Endothelial cell of umbilical vein (primary cell): ENCODE data around the gene SCNM1. TPM values are rescaled to one million over a fixed set of nuclear protein-coding genes. Genes with fewer than 3 reads are reported as not detected.

Experiments used
- BruUV-seq: library from RNA; stranded (reverse); fragments of 400-500 nt; replicated peaks from 2 replicates; lab custom pipeline; 2021; lab: Mats Ljungman, UMichigan
- CTCF ChIA-PET: fragments of 300-600, 350-600 bp; sonication (Branson Sonifier 250); formaldehyde crosslinking; loops from one replicate; lab custom pipeline; 2021; ENCODE audit warnings: antibody characterized with exemption, inconsistent platforms; lab: Charles Lee
- POLR2A ChIA-PET: fragments of 300-600, 350-600 bp; sonication (Branson Sonifier 250); formaldehyde crosslinking; loops from one replicate; lab custom pipeline; 2021; ENCODE audit warnings: antibody characterized with exemption, inconsistent platforms; lab: Charles Lee
- DNase-seq: peaks from one replicate; pipeline ENCODE4 v3.0.0-alpha.2; 2011; ENCODE audit warnings: low read depth, low spot score
- FAIRE-seq: peaks from 2 replicates; lab custom pipeline; 2011; peaks lifted over from hg19 to GRCh38; lab: Jason Lieb, UNC
- H2AFZ ChIP-seq: 2 replicates; pipeline ENCODE4 v1.6.0; 2012; ENCODE audit warnings: low read depth, low read length, control low read depth, inconsistent platforms
- H3K27ac ChIP-seq: 2 replicates; pipeline ENCODE4 v1.5.1; 2011; ENCODE audit warnings: low read depth, mild to moderate bottlenecking, control low read depth, low read length, moderate library complexity; ENCODE audit not compliant: insufficient read depth
- H3K27me3 ChIP-seq, 2 experiments: 2 replicates each; pipeline versions ENCODE4 v1.6.0 to v1.6.1; 2011; ENCODE audit warnings: low read length in 2 of 2, mixed read lengths in 1 of 2; ENCODE audit not compliant: control insufficient read depth in 2 of 2, insufficient read depth in 2 of 2
- H3K36me3 ChIP-seq, 2 experiments: 2 replicates in 1 of 2; 3 replicates in 1 of 2; pipeline ENCODE4 v1.5.1; 2011; ENCODE audit warnings: low read length in 2 of 2, mild to moderate bottlenecking in 1 of 2, moderate library complexity in 1 of 2; ENCODE audit not compliant: control insufficient read depth in 2 of 2, insufficient read depth in 2 of 2; ENCODE audit errors: extremely low read depth in 1 of 2
- H3K4me1 ChIP-seq: 3 replicates; pipeline ENCODE4 v1.5.1; 2011; ENCODE audit warnings: mild to moderate bottlenecking, low read length; ENCODE audit not compliant: control insufficient read depth, insufficient read depth; ENCODE audit errors: extremely low read depth
- H3K4me2 ChIP-seq: 2 replicates; pipeline ENCODE4 v1.6.1; 2011; ENCODE audit warnings: low read length, control low read depth, mixed read lengths; ENCODE audit not compliant: insufficient read depth
- H3K4me3 ChIP-seq, 3 experiments: fragments of 200-600 bp in 1 of 3; sonication (generic), shearing (Covaris generic) in 1 of 3; replicated peaks in 1 of 3; 2 replicates each; pipeline ENCODE4 v1.5.1; 2011 to 2016; ENCODE audit warnings: control low read depth in 3 of 3, low read length in 3 of 3, mild to moderate bottlenecking in 2 of 3, inconsistent platforms in 1 of 3, low read depth in 1 of 3, moderate library complexity in 1 of 3; ENCODE audit not compliant: insufficient read depth in 1 of 3
- H3K79me2 ChIP-seq: 2 replicates; pipeline ENCODE4 v1.6.0; 2012; ENCODE audit warnings: low read length, inconsistent platforms; ENCODE audit not compliant: control insufficient read depth, insufficient read depth
- H3K9ac ChIP-seq: replicated peaks from 2 replicates; pipeline ENCODE3; 2011; ENCODE audit warnings: low read length, control low read depth; ENCODE audit not compliant: insufficient read depth; ENCODE audit errors: extremely low read depth
- H3K9me1 ChIP-seq: replicated peaks from 3 replicates; pipeline ENCODE4 v1.6.0; 2011; ENCODE audit warnings: mild to moderate bottlenecking, low read length; ENCODE audit not compliant: control insufficient read depth, insufficient read depth; ENCODE audit errors: extremely low read depth
- H3K9me3 ChIP-seq: replicated peaks from 2 replicates; pipeline ENCODE4 v1.5.1; 2012; ENCODE audit warnings: low read length, inconsistent platforms; ENCODE audit not compliant: control insufficient read depth, insufficient read depth
- H4K20me1 ChIP-seq: replicated peaks from 2 replicates; pipeline ENCODE3; 2011; ENCODE audit warnings: mild to moderate bottlenecking, low read length; ENCODE audit not compliant: control insufficient read depth, insufficient read depth; ENCODE audit errors: extremely low read depth
- CTCF ChIP-seq, 2 donors: IDR thresholded peaks; 1 replicate in 1 of 2; 2 replicates in 1 of 2; pipeline ENCODE4 v1.5.1; 2011; ENCODE audit warnings: low read length in 2 of 2, mild to moderate bottlenecking in 2 of 2, moderate library complexity in 2 of 2, control low read depth in 1 of 2, inconsistent platforms in 1 of 2, low read depth in 1 of 2; ENCODE audit not compliant: insufficient read depth in 1 of 2; ENCODE audit errors: extremely low read depth in 1 of 2
- EZH2 ChIP-seq: IDR thresholded peaks from 2 replicates; pipeline ENCODE4 v1.6.1; 2012; ENCODE audit warnings: borderline replicate concordance, low read depth, mild to moderate bottlenecking, moderate library complexity, low read length, inconsistent platforms; ENCODE audit not compliant: severe bottlenecking
- FOS ChIP-seq: IDR thresholded peaks from 2 replicates; pipeline ENCODE4 v1.6.1; 2011; ENCODE audit warnings: mild to moderate bottlenecking, low read length, moderate library complexity, borderline replicate concordance; ENCODE audit not compliant: insufficient read depth
- GATA2 ChIP-seq: IDR thresholded peaks from 2 replicates; pipeline ENCODE4 v1.7.0; 2011; ENCODE audit warnings: low read depth, mild to moderate bottlenecking, moderate library complexity, mixed read lengths, low read length; ENCODE audit not compliant: insufficient read length, insufficient read depth
- JUN ChIP-seq: IDR thresholded peaks from 2 replicates; pipeline ENCODE4 v1.6.1; 2011; ENCODE audit warnings: borderline replicate concordance, low read depth; ENCODE audit not compliant: insufficient read length, insufficient read depth
- MAX ChIP-seq: IDR thresholded peaks from 2 replicates; pipeline ENCODE4 v1.6.1; 2011; ENCODE audit not compliant: insufficient read depth, insufficient read length
- MYC ChIP-seq: IDR thresholded peaks from one replicate; pipeline ENCODE4 v1.6.1; 2011; ENCODE audit warnings: mild to moderate bottlenecking, low read depth, low read length
- POLR2A ChIP-seq: IDR thresholded peaks from 2 replicates; pipeline ENCODE4 v1.6.1; 2012; ENCODE audit warnings: low read depth, mild to moderate bottlenecking, control low read depth, low read length
- POLR2AphosphoS5 ChIP-seq: IDR thresholded peaks from 2 replicates; pipeline ENCODE4 v1.6.1; 2012; ENCODE audit warnings: low read depth, mild to moderate bottlenecking, control low read depth, low read length, moderate library complexity; ENCODE audit not compliant: insufficient read depth
- dilution Hi-C: fragments of 300-500 bp; cut with MboI; formaldehyde crosslinking; loops from one replicate; pipeline ENCODE4 v1.15.0; 2019; ENCODE audit warnings: low sequenced_read_pairs; ENCODE audit not compliant: extremely low pct_ligation_motif_present
- intact Hi-C: fragments of 100-400 bp; cut with micrococcal nuclease; formaldehyde crosslinking; loops from one replicate; pipeline ENCODE4 v1.10.0; 2022
- polyA plus RNA-seq, 4 experiments: library from polyadenylated mRNA; depleted of rRNA in 3 of 4; stranded (reverse) in 3 of 4; unstranded in 1 of 4; fragments of >200 nt; gene quantifications; 2 replicates each; pipeline versions ENCODE4 v1.2.1 to v1.2.3, GENCODE V29; 2011 to 2012; ENCODE audit warnings: missing spikeins in 1 of 4
- total RNA-seq: library from RNA; stranded (reverse); gene quantifications from 2 replicates; pipeline ENCODE4 v1.2.3, GENCODE V29; 2021

Gene SCNM1
- total and polyA plus RNA-seq, 2 donors (not counting 3 experiments of a cell fraction or from before 2014, with no cell fraction given): 17.3 to 43.1 TPM

GRCh38 chr1:151158751-151159251 is 7.1 kb upstream of the SCNM1 start:
- Histone ChIP-seq H3K9me3 (no peaks in the 10 kb centered on the region), H3K4me3 (no peak overlapping the region), H3K9me1 (no peaks in the 10 kb centered on the region), H3K27ac (no peak overlapping the region), H3K79me2 (no peaks in the 10 kb centered on the region), H3K4me2 (no peak overlapping the region), H2AFZ (no peak overlapping the region), H3K27me3 (no peaks in the 10 kb centered on the region), H3K36me3 (peaks cover 2 to 16% of the 10 kb centered on the region in 2 experiments), H3K9ac (no peak overlapping the region), H3K4me1 (peaks cover 18% of the 10 kb centered on the region), H4K20me1 (no peaks in the 10 kb centered on the region)
- ChIA-PET CTCF (interaction anchor here (1.5 to 11.7 kb wide), 3 partner anchors 57 to 134 kb away, joined by 4 to 623 read pairs (median 7); no protein-coding TSS in a partner anchor), POLR2A (no interaction called here)
- intact Hi-C loops (no loop called here), dilution Hi-C loops (no loop called here)
- no peak for TF ChIP-seq GATA2
- no peak for TF ChIP-seq MYC
- no peak for TF ChIP-seq FOS
- TF ChIP-seq JUN: no peak
- no peak for TF ChIP-seq EZH2
- no peak for TF ChIP-seq MAX
- TF ChIP-seq POLR2A: no peak
- TF ChIP-seq POLR2AphosphoS5: no peak
- no peak for TF ChIP-seq CTCF (IDR thresholded peaks at IDR 0.05; ENCODE audit: extremely low read depth in 1 of 2, insufficient read depth in 1 of 2, low read depth in 1 of 2, low read length in 2 of 2)
- no TSS peak for BruUV-seq
- no peak for FAIRE-seq
- DNase-seq: no peak
